NB4 (cell line): ENCODE results near the gene ATP5PF.

Experiments
- MYC ChIP-seq: IDR thresholded peaks from 2 replicates; pipeline ENCODE4 v1.6.1; 2011; ENCODE audit warnings: low read depth, low read length
- POLR2A ChIP-seq: IDR thresholded peaks from 2 replicates; pipeline ENCODE4 v1.6.1; 2011; ENCODE audit warnings: mild to moderate bottlenecking; ENCODE audit not compliant: insufficient read length; ENCODE audit errors: extremely low read depth
- TF ChIP-seq, protein P1 (sequence below): IDR thresholded peaks from one replicate; pipeline ENCODE4 v1.5.1; 2012; ENCODE audit warnings: low read depth, low read length
- TF ChIP-seq, protein P2 (sequence below): IDR thresholded peaks from 2 replicates; pipeline ENCODE4 v1.6.1; 2011; ENCODE audit warnings: low read depth, low read length

DNA sequence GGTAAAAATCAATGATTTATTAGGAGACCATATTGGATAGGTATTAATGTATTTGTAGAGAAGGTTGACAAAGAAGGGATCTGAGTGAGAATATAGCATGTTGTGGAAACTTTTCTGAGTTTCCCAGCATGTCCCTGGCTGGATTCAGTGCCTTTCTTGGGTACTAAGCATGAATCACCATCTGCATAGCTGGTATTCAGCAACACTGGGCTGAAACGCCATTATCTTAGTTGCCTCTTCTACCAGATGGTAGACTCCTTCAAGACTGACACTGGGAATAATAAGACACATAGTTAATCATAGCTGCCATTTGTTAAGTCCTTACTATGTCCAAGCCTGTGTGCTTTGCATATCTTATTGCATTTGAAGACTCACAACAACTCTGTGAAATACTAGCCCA is 45.5 kb downstream of the ATP5PF start:
- TF ChIP-seq, protein P1, sequence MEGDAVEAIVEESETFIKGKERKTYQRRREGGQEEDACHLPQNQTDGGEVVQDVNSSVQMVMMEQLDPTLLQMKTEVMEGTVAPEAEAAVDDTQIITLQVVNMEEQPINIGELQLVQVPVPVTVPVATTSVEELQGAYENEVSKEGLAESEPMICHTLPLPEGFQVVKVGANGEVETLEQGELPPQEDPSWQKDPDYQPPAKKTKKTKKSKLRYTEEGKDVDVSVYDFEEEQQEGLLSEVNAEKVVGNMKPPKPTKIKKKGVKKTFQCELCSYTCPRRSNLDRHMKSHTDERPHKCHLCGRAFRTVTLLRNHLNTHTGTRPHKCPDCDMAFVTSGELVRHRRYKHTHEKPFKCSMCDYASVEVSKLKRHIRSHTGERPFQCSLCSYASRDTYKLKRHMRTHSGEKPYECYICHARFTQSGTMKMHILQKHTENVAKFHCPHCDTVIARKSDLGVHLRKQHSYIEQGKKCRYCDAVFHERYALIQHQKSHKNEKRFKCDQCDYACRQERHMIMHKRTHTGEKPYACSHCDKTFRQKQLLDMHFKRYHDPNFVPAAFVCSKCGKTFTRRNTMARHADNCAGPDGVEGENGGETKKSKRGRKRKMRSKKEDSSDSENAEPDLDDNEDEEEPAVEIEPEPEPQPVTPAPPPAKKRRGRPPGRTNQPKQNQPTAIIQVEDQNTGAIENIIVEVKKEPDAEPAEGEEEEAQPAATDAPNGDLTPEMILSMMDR: no peak
- no peak for TF ChIP-seq POLR2A
- TF ChIP-seq MYC: no peak
- TF ChIP-seq, protein P2, sequence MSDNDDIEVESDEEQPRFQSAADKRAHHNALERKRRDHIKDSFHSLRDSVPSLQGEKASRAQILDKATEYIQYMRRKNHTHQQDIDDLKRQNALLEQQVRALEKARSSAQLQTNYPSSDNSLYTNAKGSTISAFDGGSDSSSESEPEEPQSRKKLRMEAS: no peak
